22Rv1 (cell line): ENCODE data around the gene LRRK1.

Source experiments
- H3K27ac ChIP-seq: fragments of 450-650 bp; 2 replicates; pipeline ENCODE4 v1.5.1; 2017
- ZFX ChIP-seq: fragments of 450-650 bp; IDR thresholded peaks from 2 replicates; pipeline ENCODE4 v1.6.1; 2017; ENCODE audit warnings: antibody characterized with exemption, borderline replicate concordance
- TF ChIP-seq, protein P1 (sequence below): fragments of 450-650 bp; IDR thresholded peaks from 2 replicates; pipeline ENCODE4 v1.5.1; 2017; ENCODE audit warnings: mild to moderate bottlenecking

Gene LRRK1

DNA sequence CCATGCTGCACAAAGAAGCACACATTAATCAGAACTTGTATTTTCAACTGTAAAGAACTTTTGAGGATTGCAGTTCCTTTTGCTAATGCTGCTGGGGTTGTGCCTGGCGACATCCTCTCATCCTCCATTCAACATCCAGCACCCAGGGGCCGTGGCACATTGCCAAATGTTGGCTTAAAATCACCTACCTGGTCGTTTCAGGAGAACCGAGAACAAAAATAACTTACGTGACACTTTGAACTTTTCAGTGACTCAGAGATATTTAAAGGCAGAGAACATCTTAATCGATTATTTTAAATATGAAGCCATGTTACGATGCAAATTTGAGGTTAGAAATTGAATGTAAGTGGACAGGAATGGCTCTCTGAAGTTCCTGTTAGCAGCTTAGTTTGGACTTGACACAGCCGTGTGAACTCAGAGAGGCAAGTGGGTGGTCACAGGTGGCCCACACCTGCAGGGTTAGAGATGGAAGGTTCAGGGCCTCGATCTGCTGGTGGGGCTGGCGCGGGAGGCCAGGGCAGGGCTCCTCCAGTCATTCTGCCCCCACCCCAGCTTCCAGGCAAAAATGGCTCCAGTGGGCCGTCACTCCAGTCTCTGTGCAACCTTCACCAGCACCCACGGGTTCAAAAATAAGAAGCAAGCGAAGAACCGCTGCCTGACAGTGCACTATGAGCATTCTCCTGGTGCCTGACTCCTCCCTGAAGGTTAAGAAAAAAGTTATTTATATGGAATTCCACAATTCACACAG lies 12.2 kb downstream of the LRRK1 start:
- no peak overlapping the region for H3K27ac ChIP-seq
- TF ChIP-seq ZFX: no peak
- TF ChIP-seq, protein P1, sequence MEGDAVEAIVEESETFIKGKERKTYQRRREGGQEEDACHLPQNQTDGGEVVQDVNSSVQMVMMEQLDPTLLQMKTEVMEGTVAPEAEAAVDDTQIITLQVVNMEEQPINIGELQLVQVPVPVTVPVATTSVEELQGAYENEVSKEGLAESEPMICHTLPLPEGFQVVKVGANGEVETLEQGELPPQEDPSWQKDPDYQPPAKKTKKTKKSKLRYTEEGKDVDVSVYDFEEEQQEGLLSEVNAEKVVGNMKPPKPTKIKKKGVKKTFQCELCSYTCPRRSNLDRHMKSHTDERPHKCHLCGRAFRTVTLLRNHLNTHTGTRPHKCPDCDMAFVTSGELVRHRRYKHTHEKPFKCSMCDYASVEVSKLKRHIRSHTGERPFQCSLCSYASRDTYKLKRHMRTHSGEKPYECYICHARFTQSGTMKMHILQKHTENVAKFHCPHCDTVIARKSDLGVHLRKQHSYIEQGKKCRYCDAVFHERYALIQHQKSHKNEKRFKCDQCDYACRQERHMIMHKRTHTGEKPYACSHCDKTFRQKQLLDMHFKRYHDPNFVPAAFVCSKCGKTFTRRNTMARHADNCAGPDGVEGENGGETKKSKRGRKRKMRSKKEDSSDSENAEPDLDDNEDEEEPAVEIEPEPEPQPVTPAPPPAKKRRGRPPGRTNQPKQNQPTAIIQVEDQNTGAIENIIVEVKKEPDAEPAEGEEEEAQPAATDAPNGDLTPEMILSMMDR: no peak

DNA sequence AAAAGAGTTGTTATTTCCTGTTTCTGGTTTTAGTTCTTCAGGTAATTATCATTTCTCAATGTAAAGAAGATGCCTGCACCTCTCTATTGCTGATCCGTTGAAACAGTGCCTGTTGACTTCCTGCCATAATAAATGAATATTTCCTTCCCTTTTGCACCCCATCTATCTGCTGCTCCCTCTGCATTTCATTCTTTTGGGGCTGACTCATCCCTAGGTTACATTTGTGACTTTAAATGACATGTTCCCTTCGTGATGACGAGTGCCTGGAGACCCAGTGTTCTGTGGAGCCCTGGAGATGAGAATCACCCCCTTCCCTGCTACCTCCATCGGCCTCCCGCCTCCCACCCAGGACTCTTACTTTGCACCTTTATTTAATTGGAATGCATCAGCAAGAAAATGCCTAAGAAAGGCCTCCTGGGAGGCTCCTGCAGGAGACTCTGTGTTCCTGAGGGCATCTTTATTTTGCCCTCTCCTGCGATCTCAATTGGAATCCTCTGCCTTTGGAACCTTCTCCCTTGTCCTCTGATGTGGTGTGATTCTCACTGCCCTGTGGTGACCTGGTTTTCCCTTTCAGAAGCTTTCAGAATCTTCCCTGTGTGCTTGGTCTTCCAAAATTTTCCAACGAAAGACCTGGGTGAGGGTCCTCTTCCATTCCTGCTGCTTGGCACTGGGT lies 13.7 kb downstream of the LRRK1 start:
- no peak overlapping the region for H3K27ac ChIP-seq

DNA sequence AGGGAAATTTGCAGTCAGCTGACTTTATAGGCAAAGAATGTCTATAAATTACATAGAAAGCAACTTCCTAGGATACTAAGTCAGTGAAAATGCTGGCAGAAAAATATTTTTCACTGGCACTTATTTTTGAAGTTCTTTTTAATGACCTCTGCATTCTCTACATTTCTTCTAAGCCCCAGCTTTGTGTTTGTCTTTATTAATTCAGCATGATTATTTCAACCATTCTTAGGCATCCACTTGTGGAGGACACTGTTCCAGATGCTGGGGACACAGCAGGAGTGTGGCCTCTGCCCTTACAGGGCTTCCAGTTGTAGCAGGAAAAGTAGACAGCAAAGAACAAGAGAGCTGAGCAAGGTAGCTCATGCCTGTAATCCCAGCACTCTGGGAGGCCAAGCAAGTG lies 15.0 kb downstream of the LRRK1 start:
- TF ChIP-seq, protein P1: no peak
- TF ChIP-seq ZFX: no peak
- H3K27ac ChIP-seq: no peak overlapping the region

More for the DNA sequence above, 13.7 kb downstream of the LRRK1 start:
- TF ChIP-seq, protein P1: no peak
- TF ChIP-seq ZFX: no peak

DNA sequence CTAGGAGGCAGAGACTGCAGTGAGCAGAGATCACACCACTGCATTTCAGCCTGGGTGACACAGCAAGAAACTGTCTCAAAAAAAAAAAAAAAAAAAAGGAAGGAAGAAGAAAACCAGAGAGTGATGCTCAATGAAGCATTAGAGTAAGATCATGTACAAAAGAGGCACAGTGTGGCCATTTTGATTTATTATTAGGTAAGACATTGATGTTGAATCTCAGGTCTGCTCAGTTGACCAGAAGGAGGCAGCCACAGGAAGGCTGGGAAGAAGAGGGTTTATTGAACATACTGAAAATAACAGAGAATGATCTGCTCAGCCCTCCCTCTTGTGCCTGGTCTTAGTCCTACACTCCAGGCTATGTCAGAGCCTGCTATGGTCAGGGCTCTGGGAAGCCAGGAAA lies 15.6 kb downstream of the LRRK1 start:
- TF ChIP-seq ZFX: no peak
- TF ChIP-seq, protein P1: no peak
- H3K27ac ChIP-seq: no peak overlapping the region

DNA sequence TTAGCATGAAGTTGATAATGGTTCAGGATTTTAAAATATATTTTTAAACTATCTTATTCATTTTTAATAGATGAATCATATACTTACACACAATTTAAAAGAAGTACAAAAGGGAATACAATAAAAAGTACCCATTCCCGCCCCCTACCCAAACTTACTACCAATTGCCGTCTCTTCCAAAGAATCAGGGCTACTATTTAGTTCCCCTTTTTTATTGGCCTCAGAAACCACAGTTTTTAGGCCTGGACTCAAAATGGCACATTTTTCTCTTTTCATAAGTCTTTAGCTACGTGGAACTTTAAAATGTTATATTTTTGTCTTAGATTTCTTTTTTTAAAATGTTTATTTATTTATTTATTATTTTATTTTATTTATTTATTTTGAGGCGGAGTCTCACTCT lies 18.0 kb downstream of the LRRK1 start:
- H3K27ac ChIP-seq: no peak overlapping the region
- no peak for TF ChIP-seq ZFX
- TF ChIP-seq, protein P1: no peak

DNA sequence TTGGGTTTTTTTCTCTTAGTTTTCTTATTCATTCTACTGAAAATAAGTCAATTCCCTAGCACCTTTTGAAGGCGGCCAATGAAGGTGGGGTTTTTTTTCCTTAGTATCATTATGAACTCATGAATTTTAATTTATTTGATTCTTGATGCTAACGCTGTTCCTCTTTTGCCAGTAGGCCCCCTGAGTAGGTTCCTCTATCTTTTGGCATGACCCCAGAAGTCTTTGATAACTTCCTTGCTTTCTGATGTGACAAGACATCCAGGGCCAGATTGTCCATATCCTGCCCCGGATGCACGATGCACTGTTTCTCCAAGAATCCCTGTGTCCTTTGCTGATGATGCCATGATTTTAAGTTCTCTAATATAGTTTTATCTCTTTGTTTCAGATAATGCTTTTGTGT lies 20.6 kb downstream of the LRRK1 start:
- no peak for TF ChIP-seq ZFX
- TF ChIP-seq, protein P1: no peak
- H3K27ac ChIP-seq: no peak overlapping the region

DNA sequence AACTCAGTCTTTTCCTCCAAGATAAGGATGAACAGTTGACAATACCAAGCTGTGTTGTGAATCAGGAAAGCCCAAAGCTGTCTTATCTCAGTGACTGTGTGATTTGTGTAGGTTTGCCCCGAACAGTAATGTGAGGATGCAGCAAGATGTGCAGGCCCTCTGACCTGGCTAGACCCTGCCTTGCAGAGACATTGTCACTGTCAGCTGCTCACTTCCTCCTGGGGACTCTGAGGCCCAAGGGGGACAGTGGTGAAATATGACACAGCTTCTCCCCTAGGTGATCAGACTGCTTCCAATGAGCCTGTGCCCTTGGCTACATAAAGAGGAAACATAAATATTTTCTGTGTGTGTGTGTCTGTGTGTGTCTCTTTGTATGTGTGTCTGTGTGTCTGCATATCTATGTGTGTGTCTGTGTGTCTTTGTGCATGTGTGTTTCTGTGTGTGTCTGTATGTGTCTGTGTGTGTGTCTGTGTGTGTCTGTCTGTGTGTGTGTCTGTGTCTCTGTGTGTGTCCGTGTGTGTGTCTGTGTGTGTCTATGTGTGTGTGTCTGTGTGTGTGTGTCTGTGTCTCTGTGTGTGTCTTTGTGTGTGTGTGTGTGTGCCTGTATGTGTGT lies 21.7 kb downstream of the LRRK1 start:
- TF ChIP-seq ZFX: no peak
- TF ChIP-seq, protein P1: no peak
- no peak overlapping the region for H3K27ac ChIP-seq
